CD14-positive monocyte (primary cell): ENCODE results near the gene RPTOR. TPM values are rescaled to one million over a fixed set of nuclear protein-coding genes. Genes with fewer than 3 reads are reported as not detected.
A peak's percentile ranks its signal among the peaks of the same experiment; 100 is the strongest.

ENCODE experiments used
- DNase-seq, 3 donors: peaks; one replicate each; pipeline ENCODE4 v3.0.0-alpha.2; 2011 to 2022
- H2AFZ ChIP-seq: 2 replicates; pipeline ENCODE4 v1.6.0; 2012; ENCODE audit warnings: mild to moderate bottlenecking, low read depth, low read length, inconsistent platforms; ENCODE audit not compliant: insufficient read depth, poor library complexity, severe bottlenecking
- H3K27ac ChIP-seq, 2 donors: 1 replicate in 1 of 2; 2 replicates in 1 of 2; pipeline ENCODE4 v1.5.1; 2012 to 2013; ENCODE audit warnings: low read length in 2 of 2, control low read depth in 1 of 2, inconsistent platforms in 1 of 2, low read depth in 1 of 2, mild to moderate bottlenecking in 1 of 2
- H3K27me3 ChIP-seq, 2 donors: one replicate each; pipeline versions ENCODE4 v1.6.0 to v1.6.1; 2011 to 2013; ENCODE audit warnings: low read length in 2 of 2; ENCODE audit not compliant: control insufficient read depth in 2 of 2, insufficient read depth in 2 of 2
- H3K36me3 ChIP-seq, 2 donors: replicated peaks in 1 of 2; 1 replicate in 1 of 2; 2 replicates in 1 of 2; pipeline versions ENCODE4 v1.5.1 to v1.6.1; 2012 to 2013; ENCODE audit warnings: low read length in 2 of 2, control low read depth in 1 of 2, inconsistent platforms in 1 of 2, mild to moderate bottlenecking in 1 of 2; ENCODE audit not compliant: insufficient read depth in 2 of 2, control insufficient read depth in 1 of 2
- H3K4me1 ChIP-seq, 2 donors: 1 replicate in 1 of 2; 2 replicates in 1 of 2; pipeline versions ENCODE4 v1.5.1 to v1.6.1; 2012 to 2013; ENCODE audit warnings: low read length in 2 of 2, control low read depth in 1 of 2, inconsistent platforms in 1 of 2, mild to moderate bottlenecking in 1 of 2, moderate library complexity in 1 of 2; ENCODE audit not compliant: insufficient read depth in 2 of 2, control insufficient read depth in 1 of 2
- H3K4me2 ChIP-seq: replicated peaks from 2 replicates; pipeline ENCODE3; 2012; ENCODE audit warnings: low read length, moderate library complexity, mild to moderate bottlenecking; ENCODE audit not compliant: poor library complexity, severe bottlenecking; ENCODE audit errors: extremely low read depth
- H3K4me3 ChIP-seq, 3 experiments: fragments of 200-600 bp in 1 of 3; sonication (generic) in 1 of 3; replicated peaks in 1 of 3; 1 replicate in 2 of 3; 2 replicates in 1 of 3; pipeline ENCODE4 v1.5.1; 2011 to 2013; ENCODE audit warnings: low read length in 3 of 3, mild to moderate bottlenecking in 3 of 3, control low read depth in 2 of 3, low read depth in 2 of 3, inconsistent platforms in 1 of 3, moderate library complexity in 1 of 3
- H3K79me2 ChIP-seq: 2 replicates; pipeline ENCODE4 v1.6.0; 2012; ENCODE audit warnings: mild to moderate bottlenecking, control low read depth, inconsistent platforms, low read length, moderate library complexity; ENCODE audit not compliant: insufficient read depth
- H3K9ac ChIP-seq: 2 replicates; pipeline ENCODE4 v1.6.0; 2017; ENCODE audit warnings: low read length, mild to moderate bottlenecking; ENCODE audit not compliant: insufficient read depth, poor library complexity, severe bottlenecking
- H3K9me3 ChIP-seq, 2 donors: replicated peaks in 1 of 2; 1 replicate in 1 of 2; 2 replicates in 1 of 2; pipeline versions ENCODE4 v1.5.1 to v1.6.1; 2012 to 2013; ENCODE audit warnings: low read length in 2 of 2, control low read depth in 1 of 2; ENCODE audit not compliant: control insufficient read depth in 1 of 2, insufficient read depth in 1 of 2
- H4K20me1 ChIP-seq: 2 replicates; pipeline ENCODE4 v1.6.0; 2012; ENCODE audit warnings: mild to moderate bottlenecking, low read length, control low read depth, moderate library complexity; ENCODE audit not compliant: insufficient read depth
- H3K27ac Mint-ChIP-seq, 7 donors: one replicate each; pipeline ENCODE4 v1.8.0; 2020; ENCODE audit warnings: mild to moderate bottlenecking in 7 of 7, mixed read lengths in 7 of 7, moderate library complexity in 6 of 7, inconsistent platforms in 2 of 7
- H3K27me3 Mint-ChIP-seq, 3 donors: one replicate each; pipeline ENCODE4 v1.8.0; 2021 to 2022; ENCODE audit warnings: low read depth in 3 of 3, mild to moderate bottlenecking in 3 of 3, mixed read lengths in 3 of 3, moderate library complexity in 3 of 3, inconsistent platforms in 1 of 3
- H3K36me3 Mint-ChIP-seq, 2 donors: one replicate each; pipeline ENCODE4 v1.8.0; 2020; ENCODE audit warnings: mixed read lengths in 2 of 2, inconsistent platforms in 1 of 2, mild to moderate bottlenecking in 1 of 2
- H3K4me1 Mint-ChIP-seq: one replicate; pipeline ENCODE4 v1.8.0; 2020; ENCODE audit warnings: mild to moderate bottlenecking, mixed read lengths
- H3K4me3 Mint-ChIP-seq, 2 donors: one replicate each; pipeline ENCODE4 v1.8.0; 2020; ENCODE audit warnings: mild to moderate bottlenecking in 2 of 2, mixed read lengths in 2 of 2, moderate library complexity in 1 of 2
- H3K9me3 Mint-ChIP-seq, 7 donors: one replicate each; pipeline ENCODE4 v1.8.0; 2020 to 2022; ENCODE audit warnings: mixed read lengths in 7 of 7, mild to moderate bottlenecking in 6 of 7, moderate library complexity in 6 of 7, inconsistent platforms in 2 of 7
- CTCF ChIP-seq: fragments of 200-600 bp; IDR thresholded peaks from one replicate; pipeline ENCODE4 v1.8.0; 2022; ENCODE audit warnings: antibody characterized with exemption, mild to moderate bottlenecking
- WGBS: methylation state at CpG from one replicate; pipeline ENCODE4 v1.1.5; 2013; ENCODE audit warnings: missing lambda C conversion rate; ENCODE audit not compliant: insufficient coverage; 5-methylcytosine and 5-hydroxymethylcytosine counted together
- intact Hi-C, 2 donors: fragments of 100-400 bp; cut with micrococcal nuclease; formaldehyde crosslinking; loops; one replicate each; pipeline versions ENCODE4 v1.15.0 to v1.15.1; 2023
- polyA plus RNA-seq, 3 donors: library from polyadenylated mRNA; depleted of rRNA in 1 of 3; unstranded in 2 of 3; stranded (reverse) in 1 of 3; fragments of 300-500 nt in 2 of 3; fragments of >200 nt in 1 of 3; fragmentation: Illumina TruSeq in 2 of 3; gene quantifications; 1 replicate in 2 of 3; 2 replicates in 1 of 3; pipeline ENCODE4 v1.2.3, GENCODE V29; 2012 to 2021

The RPTOR gene
- polyA plus RNA-seq, 3 donors: 1.1 to 8.7 (median 2.6) TPM

GRCh38 chr17:80720610-80721577 lies 176.3 kb downstream of the RPTOR start:
- H3K9me3 Mint-ChIP-seq: no peaks in the 10 kb centered on the region
- intact Hi-C loops: loop anchor here in 1 of 2 donors (10.0 kb wide), 1 partner anchor 64 kb away; no protein-coding TSS in a partner anchor
- H3K27ac Mint-ChIP-seq: peak overlapping the region in 3 of 7 donors; percentile 5 to 33 (median 28)
- H3K36me3 Mint-ChIP-seq: peaks cover 1 to 5% of the 10 kb centered on the region in 2 donors
- no peaks in the 10 kb centered on the region for H3K4me1 Mint-ChIP-seq
- Histone ChIP-seq H3K4me1 (no peaks in the 10 kb centered on the region), H2AFZ (no peak overlapping the region), H4K20me1 (peaks cover 13% of the 10 kb centered on the region), H3K79me2 (peaks cover 6% of the 10 kb centered on the region), H3K9me3 (no peaks in the 10 kb centered on the region), H3K36me3 (no peaks in the 10 kb centered on the region), H3K4me3 (no peak overlapping the region), H3K9ac (no peak overlapping the region), H3K4me2 (no peak overlapping the region), H3K27ac (no peak overlapping the region), H3K27me3 (no peaks in the 10 kb centered on the region)
- no peak for TF ChIP-seq CTCF
- no peak overlapping the region for H3K4me3 Mint-ChIP-seq
- DNase-seq: no peak
- H3K27me3 Mint-ChIP-seq: peaks cover 0 to 2% (median 0%) of the 10 kb centered on the region in 3 donors
- 87% methylated on average over 33 of the region's 35 CpGs for WGBS

GRCh38 chr17:80722661-80723060 lies 178.0 kb downstream of the RPTOR start:
- Histone ChIP-seq H3K36me3 (peaks cover 0 to 6% of the 10 kb centered on the region in 2 donors), H3K9me3 (no peaks in the 10 kb centered on the region), H3K79me2 (peaks cover 6% of the 10 kb centered on the region), H4K20me1 (peaks cover 13% of the 10 kb centered on the region), H3K27ac (no peak overlapping the region), H3K27me3 (no peaks in the 10 kb centered on the region), H3K4me2 (no peak overlapping the region), H3K4me3 (no peak overlapping the region), H2AFZ (no peak overlapping the region), H3K9ac (no peak overlapping the region), H3K4me1 (no peaks in the 10 kb centered on the region)
- Mint-ChIP-seq H3K27ac (peak overlapping the region in 1 of 7 donors; percentile 43), H3K4me3 (no peak overlapping the region), H3K27me3 (peaks cover 0 to 2% (median 0%) of the 10 kb centered on the region in 3 donors), H3K36me3 (peaks cover 9 to 13% of the 10 kb centered on the region in 2 donors), H3K9me3 (no peaks in the 10 kb centered on the region), H3K4me1 (no peaks in the 10 kb centered on the region)
- WGBS: 83% methylated on average over 3 of the region's 3 CpGs
- TF ChIP-seq CTCF: no peak
- intact Hi-C loops: loop anchor here in 1 of 2 donors (10.0 kb wide), 1 partner anchor 62 kb away; no protein-coding TSS in a partner anchor
- DNase-seq: no peak
